Measurements from ENCODE around the gene ARF1.
A peak's percentile ranks its signal among the peaks of the same experiment; 100 is the strongest.
"Not testable (repeated sequence)": the region's sequence is repeated elsewhere in the genome, so short reads cannot be mapped to it uniquely, and the experiment has no call there.

The ARF1 gene

DNA sequence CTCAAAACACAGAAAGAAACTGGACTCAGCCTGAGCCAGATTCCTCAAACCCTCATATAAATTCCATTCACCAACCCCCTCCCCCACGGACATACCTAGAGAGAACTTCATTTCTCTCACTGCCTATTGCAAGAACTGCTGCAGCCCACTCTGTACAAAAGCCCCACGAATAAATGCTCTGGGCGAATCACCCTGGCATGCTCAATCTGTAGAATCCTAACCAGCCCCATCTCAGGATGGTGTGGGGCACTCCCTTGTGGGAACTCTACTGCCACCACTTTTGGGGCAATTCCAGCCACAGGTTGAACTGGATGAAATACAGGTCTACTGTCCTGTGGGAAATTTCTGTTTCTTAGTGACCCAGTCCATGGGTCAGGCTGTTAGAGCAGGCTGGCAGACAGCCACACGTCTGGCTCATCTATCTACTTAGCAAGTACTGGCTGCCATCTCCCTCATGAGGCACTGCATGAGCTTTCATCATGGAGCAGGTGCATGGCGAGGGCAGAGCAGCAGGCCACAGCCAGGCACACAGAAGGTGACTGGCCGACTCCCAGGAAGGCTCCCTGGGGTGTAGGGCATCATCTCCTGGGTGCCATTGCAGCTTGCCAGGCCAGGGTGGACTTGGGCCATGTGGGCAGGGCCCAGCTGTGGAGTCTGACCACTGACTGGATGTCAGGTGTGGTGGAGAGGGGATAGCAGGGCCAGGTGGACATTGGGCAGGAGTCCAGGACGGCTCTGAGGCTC, 22.2 kb downstream of the ARF1 start:
- no peak for DNase-seq

- no peak for DNase-seq
Measured at GRCh38 chr1:228105270-228105995, 22.9 kb downstream of the ARF1 start.

GRCh38 chr1:228105996-228106799, 23.7 kb downstream of the ARF1 start:
- DNase-seq, result no peak

GRCh38 chr1:228106800-228107054, 24.2 kb downstream of the ARF1 start:
- no peak for DNase-seq

DNA sequence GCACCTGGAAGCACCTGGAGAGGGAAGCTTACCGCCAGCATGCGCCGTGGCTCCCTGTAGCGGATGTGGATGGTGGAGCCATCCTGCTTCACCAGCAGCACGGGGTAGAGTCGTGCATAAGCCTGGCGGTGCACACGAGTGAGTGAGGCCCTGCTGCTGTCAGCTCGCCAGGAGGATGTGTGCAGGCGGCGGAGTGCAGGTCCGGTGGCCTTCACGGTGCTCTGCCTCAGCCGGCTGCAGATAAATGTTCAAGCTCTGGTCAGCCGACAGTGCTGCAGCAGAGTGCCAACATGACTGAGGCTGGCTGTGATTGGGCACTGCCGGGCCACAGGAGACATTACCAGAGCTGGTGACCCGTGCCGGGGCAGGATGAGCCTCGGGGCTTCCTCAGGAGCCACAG, 25.1 kb downstream of the ARF1 start:
- no peak for DNase-seq

DNA sequence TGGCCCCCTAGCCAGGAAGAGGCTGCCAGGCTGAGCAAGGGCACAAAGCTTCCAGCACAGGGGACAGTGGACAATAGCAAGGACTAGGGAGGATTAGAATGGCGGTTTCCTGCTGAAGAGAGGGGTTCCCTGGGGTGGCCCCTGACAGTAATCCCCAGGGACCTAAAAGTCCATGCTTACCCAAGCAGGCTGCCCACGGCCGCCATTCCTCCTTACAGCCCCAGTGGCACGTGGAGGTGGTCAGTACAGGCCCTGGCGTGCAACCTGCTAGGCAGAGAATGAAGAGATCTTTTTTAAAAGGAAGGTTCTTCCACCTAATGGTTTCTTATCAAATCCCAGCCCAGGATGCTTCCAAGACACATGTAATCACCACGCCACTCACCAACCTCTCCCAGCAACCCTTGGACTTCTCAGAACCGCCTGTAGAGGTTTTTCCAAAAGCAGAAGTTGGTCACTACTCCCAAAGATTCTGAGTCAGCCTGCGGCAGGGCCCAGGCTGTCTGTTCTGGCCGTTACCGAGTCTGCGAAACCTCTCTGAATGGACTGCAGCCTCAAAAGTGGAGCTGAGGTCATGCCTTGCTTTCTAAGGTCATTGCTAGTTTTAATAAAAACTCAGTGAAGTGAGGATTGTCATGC, 25.7 kb downstream of the ARF1 start:
- no peak for DNase-seq

GRCh38 chr1:228108742-228109072, 26.2 kb downstream of the ARF1 start:
- no peak for DNase-seq

GRCh38 chr1:228109073-228109961, 26.8 kb downstream of the ARF1 start, which contains the start of gene MRPL55:
MRPL55 (minus strand) TSS chr1:228109299; CDS start chr1:228108260, 1,039 bp downstream.
- DNase-seq, result peak; percentile 97

DNA sequence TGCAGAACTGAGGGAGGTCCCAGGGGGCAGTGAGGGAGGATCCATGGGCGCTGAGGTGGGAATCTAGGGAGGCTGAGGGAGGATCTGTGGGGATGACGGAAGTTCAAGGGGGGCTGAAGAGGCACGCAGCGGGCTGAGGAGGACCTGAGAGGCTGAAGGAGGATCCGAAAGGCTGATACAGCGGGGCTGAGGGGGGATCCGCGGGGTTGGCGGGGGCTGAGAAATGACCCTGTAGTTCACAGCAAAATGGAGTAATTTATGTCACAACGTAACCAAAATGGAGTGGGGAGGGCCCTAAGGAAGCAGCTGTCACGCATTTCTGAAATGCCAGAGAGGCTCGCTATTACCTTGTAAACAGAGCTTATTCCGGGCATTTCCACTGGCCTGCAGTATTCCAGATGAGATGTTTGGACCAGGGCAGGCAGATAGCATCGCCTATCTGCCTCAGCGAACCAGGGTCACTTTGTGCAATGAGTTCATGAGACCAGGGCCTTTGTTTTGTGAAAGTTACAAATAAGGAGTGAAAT, 27.5 kb downstream of the ARF1 start:
- no peak for DNase-seq

- no peak for DNase-seq
Measured at GRCh38 chr1:228110556-228110955, 28.0 kb downstream of the ARF1 start.

- DNase-seq, result not testable (repeated sequence)
Measured at GRCh38 chr1:228111315-228111714, 28.8 kb downstream of the ARF1 start.

- no peak for DNase-seq
Measured at GRCh38 chr1:228112167-228112566, 29.7 kb downstream of the ARF1 start.

- DNase-seq, result no peak
Measured at GRCh38 chr1:228112617-228113016, 30.1 kb downstream of the ARF1 start.

DNA sequence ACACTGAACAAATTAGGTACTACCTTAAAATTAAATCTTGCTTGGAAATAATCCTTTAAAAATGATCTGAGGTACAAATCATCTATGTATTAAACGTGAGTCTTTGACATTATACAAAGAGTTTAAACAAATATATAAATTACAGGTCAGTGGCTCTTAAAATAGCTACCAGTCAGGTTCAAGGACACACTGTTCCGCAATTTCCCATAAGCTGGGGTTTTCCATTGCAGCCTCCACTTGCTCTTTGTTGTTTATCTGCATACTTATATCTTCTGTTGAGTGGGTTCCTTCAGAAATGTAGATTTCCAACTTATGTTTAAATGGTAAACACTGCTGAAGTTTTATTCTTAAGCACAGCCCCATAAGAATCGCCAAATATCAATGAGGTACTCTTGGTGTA, 32.3 kb downstream of the ARF1 start:
- no peak for DNase-seq

GRCh38 chr1:228117335-228117734, 34.8 kb downstream of the ARF1 start:
- no peak for DNase-seq

- DNase-seq, result no peak
Measured at GRCh38 chr1:228118040-228118439, 35.5 kb downstream of the ARF1 start.

- DNase-seq, result no peak
Measured at GRCh38 chr1:228120351-228120750, 37.8 kb downstream of the ARF1 start.

DNA sequence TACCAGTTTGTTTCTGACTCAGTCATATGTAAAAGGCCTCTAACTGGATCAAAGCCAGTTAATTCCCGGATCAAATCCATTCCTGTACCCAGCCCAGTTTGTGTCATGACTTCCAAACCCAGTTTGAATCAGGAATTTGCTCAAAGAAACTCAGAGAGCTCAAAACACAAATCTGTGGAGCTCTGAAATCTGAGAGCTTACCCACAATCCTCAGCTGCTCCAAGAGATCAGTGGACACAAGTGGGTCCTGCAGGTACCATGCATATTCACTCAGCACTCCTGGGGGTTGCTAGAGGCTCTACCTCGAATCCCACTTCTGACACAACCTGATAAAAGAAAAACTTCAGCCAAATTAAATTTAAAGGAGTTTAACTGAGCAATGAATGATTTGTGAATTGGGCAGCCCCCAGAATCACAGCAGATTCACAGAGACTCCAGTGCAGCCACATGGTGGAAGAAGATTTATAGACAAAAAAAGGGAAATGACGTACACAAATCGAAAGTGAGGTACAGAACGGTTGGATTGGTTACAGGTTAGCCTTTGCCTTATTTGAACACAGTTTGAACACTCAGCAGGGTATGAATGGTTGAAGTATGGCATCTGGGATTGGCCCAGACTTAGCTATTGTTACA, 38.5 kb downstream of the ARF1 start:
- DNase-seq, result no peak

GRCh38 chr1:228122921-228123441, 40.5 kb downstream of the ARF1 start:
- no peak for DNase-seq

DNA sequence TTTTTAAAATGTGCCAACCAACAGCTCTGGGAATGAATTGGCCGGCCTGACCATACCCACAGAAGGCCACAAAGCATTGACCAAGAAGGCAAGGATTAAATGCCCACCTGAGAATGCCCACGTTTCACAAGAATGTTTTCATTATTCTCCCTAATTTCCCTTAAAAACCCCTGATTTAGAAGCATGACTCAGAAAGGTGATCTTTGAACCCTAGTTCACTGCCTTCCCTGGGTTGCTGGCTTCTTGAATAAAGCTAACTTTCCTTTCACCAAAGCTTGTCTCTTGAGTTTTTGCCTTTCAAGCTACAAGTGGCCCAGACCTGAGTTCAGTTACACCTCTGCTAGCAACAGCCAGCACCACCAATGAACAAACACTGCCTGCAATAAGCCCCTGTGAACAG, 41.0 kb downstream of the ARF1 start:
- no peak for DNase-seq

GRCh38 chr1:228125185-228125584, 42.7 kb downstream of the ARF1 start:
- no peak for DNase-seq

All from CD4-positive, alpha-beta T cell treated with Interleukin-4 for 4 hours (primary cell).